Parathyroid adenoma (tissue), 2 donors: ENCODE measurements around the gene PRKCE.

Experiments
- H2AFZ ChIP-seq: fragments of 300-600 bp; sonication (generic); one replicate; pipeline ENCODE4 v1.7.0; 2017; ENCODE audit warnings: antibody characterized with exemption, mild to moderate bottlenecking
- H3K27ac ChIP-seq: fragments of 300-600 bp; sonication (generic); one replicate; pipeline ENCODE4 v1.7.0; 2017
- H3K27me3 ChIP-seq: fragments of 300-600 bp; sonication (generic); one replicate; pipeline ENCODE4 v1.7.0; 2017; ENCODE audit warnings: low read length; ENCODE audit not compliant: control insufficient read depth, insufficient read depth
- H3K36me3 ChIP-seq: fragments of 300-600 bp; sonication (generic); one replicate; pipeline ENCODE4 v1.7.0; 2017; ENCODE audit warnings: low read length; ENCODE audit not compliant: control insufficient read depth, insufficient read depth
- H3K4me1 ChIP-seq: fragments of 300-600 bp; sonication (generic); one replicate; pipeline ENCODE4 v1.7.0; 2017; ENCODE audit warnings: control low read depth
- H3K4me2 ChIP-seq: fragments of 300-600 bp; sonication (generic); one replicate; pipeline ENCODE4 v1.7.0; 2017; ENCODE audit warnings: low read length
- H3K4me3 ChIP-seq: fragments of 300-600 bp; sonication (generic); one replicate; pipeline ENCODE4 v1.7.0; 2017; ENCODE audit warnings: low read depth, low read length
- H3K79me2 ChIP-seq: fragments of 300-600 bp; sonication (generic); one replicate; pipeline ENCODE4 v1.7.0; 2017; ENCODE audit warnings: control low read depth
- H3K9ac ChIP-seq: fragments of 300-600 bp; sonication (generic); one replicate; pipeline ENCODE4 v1.7.0; 2017; ENCODE audit warnings: mild to moderate bottlenecking
- H3K9me3 ChIP-seq: fragments of 300-600 bp; sonication (generic); one replicate; pipeline ENCODE4 v1.7.0; 2017; ENCODE audit warnings: low read length; ENCODE audit not compliant: control insufficient read depth
- TF ChIP-seq, protein P1 (sequence below): fragments of 300-600 bp; sonication (generic); IDR thresholded peaks from one replicate; pipeline ENCODE4 v1.7.0; 2017; ENCODE audit warnings: antibody characterized with exemption, mild to moderate bottlenecking
- donor health status: primary hyperparathyroidism.

The PRKCE gene

DNA sequence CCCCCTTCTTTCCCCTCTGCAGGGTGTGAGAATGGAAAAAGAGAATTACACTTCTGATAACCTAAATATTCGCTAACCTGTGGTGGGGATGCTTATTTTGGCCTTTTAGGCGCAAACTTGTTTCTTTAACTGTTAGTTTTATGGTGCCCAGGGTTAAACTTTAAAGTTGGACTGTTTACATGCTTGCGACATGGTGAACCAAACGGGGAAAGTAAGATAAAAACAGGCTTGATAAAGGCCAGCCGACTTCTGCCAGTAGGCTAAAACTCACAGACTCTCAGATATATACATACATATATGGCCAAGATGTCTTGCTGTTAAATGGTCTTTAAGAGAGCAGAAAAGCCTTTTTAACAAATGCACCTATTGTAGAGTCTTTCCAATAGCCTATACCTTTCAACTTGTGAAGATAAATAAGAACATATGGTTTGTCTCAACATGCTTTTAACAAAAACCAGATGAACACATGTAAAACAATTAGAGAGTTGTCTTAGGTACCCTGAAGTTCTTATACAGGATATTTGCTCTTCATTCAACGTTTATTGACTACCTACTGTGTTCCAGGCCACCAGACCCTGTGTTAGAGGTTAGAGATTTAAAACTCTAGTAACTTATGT lies 29.0 kb downstream of the PRKCE start:
- H3K4me3 ChIP-seq, result no peak overlapping the region
- no peaks in the 10 kb centered on the region for H3K36me3 ChIP-seq
- H2AFZ ChIP-seq, result no peak overlapping the region
- TF ChIP-seq, protein P1, sequence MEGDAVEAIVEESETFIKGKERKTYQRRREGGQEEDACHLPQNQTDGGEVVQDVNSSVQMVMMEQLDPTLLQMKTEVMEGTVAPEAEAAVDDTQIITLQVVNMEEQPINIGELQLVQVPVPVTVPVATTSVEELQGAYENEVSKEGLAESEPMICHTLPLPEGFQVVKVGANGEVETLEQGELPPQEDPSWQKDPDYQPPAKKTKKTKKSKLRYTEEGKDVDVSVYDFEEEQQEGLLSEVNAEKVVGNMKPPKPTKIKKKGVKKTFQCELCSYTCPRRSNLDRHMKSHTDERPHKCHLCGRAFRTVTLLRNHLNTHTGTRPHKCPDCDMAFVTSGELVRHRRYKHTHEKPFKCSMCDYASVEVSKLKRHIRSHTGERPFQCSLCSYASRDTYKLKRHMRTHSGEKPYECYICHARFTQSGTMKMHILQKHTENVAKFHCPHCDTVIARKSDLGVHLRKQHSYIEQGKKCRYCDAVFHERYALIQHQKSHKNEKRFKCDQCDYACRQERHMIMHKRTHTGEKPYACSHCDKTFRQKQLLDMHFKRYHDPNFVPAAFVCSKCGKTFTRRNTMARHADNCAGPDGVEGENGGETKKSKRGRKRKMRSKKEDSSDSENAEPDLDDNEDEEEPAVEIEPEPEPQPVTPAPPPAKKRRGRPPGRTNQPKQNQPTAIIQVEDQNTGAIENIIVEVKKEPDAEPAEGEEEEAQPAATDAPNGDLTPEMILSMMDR, result no peak
- peaks cover 48% of the 10 kb centered on the region for H3K79me2 ChIP-seq
- H3K27me3 ChIP-seq, result no peaks in the 10 kb centered on the region
- peaks cover 67% of the 10 kb centered on the region for H3K4me1 ChIP-seq
- H3K27ac ChIP-seq, result no peak overlapping the region
- H3K9me3 ChIP-seq, result no peaks in the 10 kb centered on the region
- no peak overlapping the region for H3K4me2 ChIP-seq
- H3K9ac ChIP-seq, result no peak overlapping the region

DNA sequence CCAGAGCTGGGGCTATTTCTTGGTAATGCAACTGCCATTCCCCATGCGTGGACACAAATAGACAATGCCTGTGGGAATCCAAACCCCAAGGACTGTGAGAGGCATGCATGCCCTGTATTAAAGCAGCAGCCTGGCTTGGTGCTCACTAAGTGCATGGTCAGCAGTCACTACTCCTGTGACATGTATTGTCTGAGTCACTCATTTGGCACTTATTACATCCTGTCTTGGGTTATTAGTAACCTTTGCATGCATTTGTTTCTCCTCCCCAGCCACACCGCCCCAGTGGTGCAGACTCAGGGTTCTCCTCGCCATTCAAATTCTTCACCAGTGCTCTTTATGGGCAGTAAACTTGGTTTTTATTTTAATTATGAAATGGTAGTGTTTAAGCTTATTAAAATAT lies 30.2 kb downstream of the PRKCE start:
- Histone ChIP-seq H3K27me3 (no peaks in the 10 kb centered on the region), H3K9ac (no peak overlapping the region), H3K4me1 (peaks cover 60% of the 10 kb centered on the region), H3K9me3 (no peaks in the 10 kb centered on the region), H3K4me2 (no peak overlapping the region), H3K36me3 (no peaks in the 10 kb centered on the region), H3K79me2 (peaks cover 49% of the 10 kb centered on the region), H2AFZ (no peak overlapping the region), H3K27ac (peak overlapping the region; percentile 25), H3K4me3 (no peak overlapping the region)
- TF ChIP-seq, protein P1, result no peak

DNA sequence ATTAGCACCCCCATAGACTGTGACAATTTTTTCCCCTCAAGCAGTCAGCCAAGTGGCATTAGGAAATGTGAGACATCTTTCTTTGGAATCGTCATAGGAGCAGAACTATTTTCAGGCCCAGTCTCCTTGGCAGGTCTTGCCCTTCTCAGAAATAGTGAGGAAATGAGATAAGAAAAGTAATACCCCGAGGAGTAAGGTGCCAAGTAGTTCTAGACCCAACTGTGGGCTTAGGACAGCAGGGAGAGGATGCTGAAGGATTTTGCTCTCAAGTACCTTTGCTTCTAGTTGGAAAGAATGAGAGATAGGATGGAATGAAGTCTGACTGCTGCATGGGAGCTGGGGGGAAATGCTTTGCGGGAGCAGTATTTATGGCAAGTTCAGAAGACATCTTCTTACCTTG lies 31.8 kb downstream of the PRKCE start:
- H3K36me3 ChIP-seq, result no peaks in the 10 kb centered on the region
- no peak overlapping the region for H3K4me3 ChIP-seq
- no peaks in the 10 kb centered on the region for H3K27me3 ChIP-seq
- H3K4me1 ChIP-seq, result peaks cover 63% of the 10 kb centered on the region
- no peaks in the 10 kb centered on the region for H3K9me3 ChIP-seq
- H2AFZ ChIP-seq, result no peak overlapping the region
- peaks cover 49% of the 10 kb centered on the region for H3K79me2 ChIP-seq
- H3K4me2 ChIP-seq, result peak overlapping the region; percentile 27
- no peak overlapping the region for H3K9ac ChIP-seq
- H3K27ac ChIP-seq, result peak overlapping the region; percentile 77
- TF ChIP-seq, protein P1, result no peak

DNA sequence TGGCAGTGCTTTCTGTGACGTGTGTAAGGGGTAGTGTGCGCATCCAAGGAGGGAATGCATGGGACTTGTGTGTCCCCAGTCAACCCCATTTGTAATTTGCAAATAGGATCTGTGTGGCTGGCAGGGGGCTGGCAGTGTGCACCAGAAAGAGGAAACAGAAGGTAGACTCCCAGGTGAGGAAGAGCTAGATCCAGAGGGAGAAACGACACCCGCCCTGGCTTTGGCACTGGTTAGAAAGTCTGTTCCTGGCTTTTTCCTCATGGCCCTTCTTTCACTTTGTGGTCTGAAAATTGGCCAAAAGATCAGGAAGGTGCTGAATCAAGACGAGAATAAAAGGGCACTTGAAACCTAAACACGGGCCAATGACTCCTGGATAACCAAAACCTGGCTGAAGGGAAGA lies 33.3 kb downstream of the PRKCE start:
- Histone ChIP-seq H3K4me2 (no peak overlapping the region), H3K4me3 (no peak overlapping the region), H2AFZ (no peak overlapping the region), H3K9ac (no peak overlapping the region), H3K27me3 (no peaks in the 10 kb centered on the region), H3K36me3 (no peaks in the 10 kb centered on the region), H3K4me1 (peaks cover 64% of the 10 kb centered on the region), H3K79me2 (peaks cover 45% of the 10 kb centered on the region), H3K9me3 (no peaks in the 10 kb centered on the region), H3K27ac (no peak overlapping the region)
- TF ChIP-seq, protein P1, result no peak

- H3K79me2 ChIP-seq, result peaks cover 40% of the 10 kb centered on the region
Measured at GRCh38 chr2:45685260-45685659, 33.8 kb downstream of the PRKCE start.

More at GRCh38 chr2:45685260-45685659, 33.8 kb downstream of the PRKCE start:
- Histone ChIP-seq H3K9ac (no peak overlapping the region), H3K4me1 (peaks cover 63% of the 10 kb centered on the region), H3K36me3 (no peaks in the 10 kb centered on the region), H3K27ac (no peak overlapping the region), H2AFZ (no peak overlapping the region), H3K4me2 (no peak overlapping the region), H3K4me3 (no peak overlapping the region), H3K27me3 (no peaks in the 10 kb centered on the region), H3K9me3 (no peaks in the 10 kb centered on the region)
- TF ChIP-seq, protein P1, result no peak
